K562 (cell line): ENCODE data around the gene TMEM19. TPM values are rescaled to one million over a fixed set of nuclear protein-coding genes. Genes with fewer than 3 reads are reported as not detected.

ENCODE experiments used
- ATF1 ChIP-seq, 2 experiments: fragments of 450-650 bp in 1 of 2; IDR thresholded peaks; 2 replicates each; pipeline ENCODE4 v1.6.1; 2016; ENCODE audit warnings: missing compliant biosample characterization in 1 of 2, missing genetic modification characterization in 1 of 2
- CAMTA2 ChIP-seq: fragments of 250-450 bp; sonication (Bioruptor Pico); conservative IDR thresholded peaks from 2 replicates; pipeline ENCODE4 v1.5.1; 2022
- CHAMP1 ChIP-seq: fragments of 450-650 bp; IDR thresholded peaks from 2 replicates; pipeline ENCODE4 v1.6.1; 2016; ENCODE audit warnings: mild to moderate bottlenecking
- DMBX1 ChIP-seq: fragments of 250-450 bp; sonication (Bioruptor Pico); IDR thresholded peaks from 2 replicates; pipeline ENCODE4 v1.8.0; 2022; ENCODE audit warnings: inconsistent platforms, mild to moderate bottlenecking, moderate library complexity, borderline replicate concordance
- GABPA ChIP-seq: fragments of 200-800 bp; sonication (Bioruptor generic); conservative IDR thresholded peaks from 2 replicates; pipeline ENCODE4 v1.6.1; 2016; ENCODE audit warnings: low read depth, missing genetic modification characterization, missing compliant biosample characterization
- GABPB2 ChIP-seq: fragments of 250-450 bp; sonication (Bioruptor Pico); conservative IDR thresholded peaks from 2 replicates; pipeline ENCODE4 v1.5.1; 2021; ENCODE audit warnings: mild to moderate bottlenecking
- JUND ChIP-seq, 2 experiments: IDR thresholded peaks; 2 replicates in 1 of 2; 3 replicates in 1 of 2; pipeline ENCODE4 v1.6.1; 2011; ENCODE audit warnings: borderline replicate concordance in 2 of 2, low read depth in 2 of 2, low read length in 2 of 2, improper control_type of control experiment in 1 of 2, missing biosample characterization in 1 of 2, missing genetic modification characterization in 1 of 2, missing genetic modification reagents in 1 of 2
- LARP7 ChIP-seq: fragments of 450-650 bp; IDR thresholded peaks from 2 replicates; pipeline ENCODE4 v1.6.1; 2016
- NFATC3 ChIP-seq: fragments of 450-650 bp; IDR thresholded peaks from 2 replicates; pipeline ENCODE4 v1.6.1; 2017; ENCODE audit warnings: mild to moderate bottlenecking
- PTTG1 ChIP-seq: fragments of 450-650 bp; IDR thresholded peaks from 2 replicates; pipeline ENCODE4 v1.6.1; 2016; ENCODE audit warnings: low read depth, mild to moderate bottlenecking, missing genetic modification characterization, missing compliant biosample characterization
- SIN3A ChIP-seq, 2 experiments: fragments of 150-350 bp in 1 of 2; IDR thresholded peaks; 2 replicates each; pipeline ENCODE4 v1.6.1; 2011 to 2016; ENCODE audit warnings: borderline replicate concordance in 2 of 2, low read depth in 2 of 2, low read length in 2 of 2, mild to moderate bottlenecking in 2 of 2, moderate library complexity in 2 of 2; ENCODE audit not compliant: control insufficient read depth in 1 of 2
- SPI1 ChIP-seq: IDR thresholded peaks from 2 replicates; pipeline ENCODE4 v1.6.1; 2011; ENCODE audit warnings: low read depth, low read length, control low read depth, borderline replicate concordance
- STAT5B ChIP-seq: fragments of 250-450 bp; sonication (Bioruptor Pico); IDR thresholded peaks from 2 replicates; pipeline ENCODE4 v1.8.0; 2021; ENCODE audit warnings: mild to moderate bottlenecking, inconsistent platforms
- THRAP3 ChIP-seq: fragments of 450-650 bp; IDR thresholded peaks from 2 replicates; pipeline ENCODE4 v1.6.1; 2016; ENCODE audit warnings: mild to moderate bottlenecking, inconsistent platforms, borderline replicate concordance
- ZNF197 ChIP-seq: fragments of 200-800 bp; sonication (Bioruptor generic); IDR thresholded peaks from 2 replicates; pipeline ENCODE4 v1.6.1; 2016; ENCODE audit warnings: low read depth, missing genetic modification characterization, missing compliant biosample characterization
- ZNF239 ChIP-seq: fragments of 250-450 bp; sonication (Bioruptor Pico); IDR thresholded peaks from 2 replicates; pipeline ENCODE4 v1.4.0; 2020; ENCODE audit warnings: mild to moderate bottlenecking
- ZNF655 ChIP-seq: fragments of 250-450 bp; sonication (Bioruptor Pico); IDR thresholded peaks from 2 replicates; pipeline ENCODE4 v1.5.0; 2021
- ZNF76 ChIP-seq: fragments of 250-450 bp; sonication (Bioruptor Pico); IDR thresholded peaks from 2 replicates; pipeline ENCODE4 v1.4.0; 2020; ENCODE audit warnings: mild to moderate bottlenecking, moderate library complexity, borderline replicate concordance
- polyA plus RNA-seq, 8 experiments: library from polyadenylated mRNA; depleted of rRNA in 4 of 8; stranded (reverse) in 5 of 8; unstranded in 3 of 8; fragments of >200 nt; fragmentation: Nextera tagmentation in 2 of 8; fragmentation: Illumina TruSeq in 1 of 8; extraction: Ambion mirVana in 2 of 8; extraction: Trizol in 1 of 8; gene quantifications; 2 replicates each; pipeline versions ENCODE4 v1.2.1 to v1.2.3, GENCODE V29; 2011 to 2014; ENCODE audit warnings: inconsistent platforms in 1 of 8, missing spikeins in 1 of 8
- total RNA-seq, 7 experiments: library from RNA; depleted of rRNA in 6 of 7; stranded (reverse); fragments of >200 nt in 6 of 7; fragmentation: Illumina TruSeq in 2 of 7; extraction: Trizol in 2 of 7; gene quantifications; 2 replicates each; pipeline versions ENCODE4 v1.2.1 to v1.2.3, GENCODE V29; 2011 to 2021; ENCODE audit warnings: low replicate concordance in 1 of 7
- TF ChIP-seq, protein P1 (sequence below): sonication (generic); formaldehyde crosslinking; IDR thresholded peaks from 2 replicates; pipeline ENCODE4 v1.8.1; 2023; ENCODE audit warnings: mild to moderate bottlenecking, missing genetic modification reagents
- TF ChIP-seq, protein P2 (sequence below): fragments of 450-650 bp; IDR thresholded peaks from 2 replicates; pipeline ENCODE4 v1.6.1; 2016; ENCODE audit warnings: missing biosample characterization, missing genetic modification characterization

TMEM19 gene
- total and polyA plus RNA-seq, 9 of the 15 experiments (the other 6 are each of a cell fraction or from before 2014, with no cell fraction given): 8.2 to 24.2 (median 17.2) TPM

- no peak for TF ChIP-seq ZNF655 (CRISPR knock-in tag)
- TF ChIP-seq SIN3A (IDR thresholded peaks at IDR 0.05; ENCODE audit: borderline replicate concordance in 2 of 2, control insufficient read depth in 1 of 2, low read depth in 2 of 2, low read length in 2 of 2): peak in 1 of 2 experiments; percentile 62; a peak in 2 of 4 replicates
- no peak for TF ChIP-seq PTTG1 (tag)
- peak; percentile 71 for TF ChIP-seq DMBX1
- TF ChIP-seq, protein P1, sequence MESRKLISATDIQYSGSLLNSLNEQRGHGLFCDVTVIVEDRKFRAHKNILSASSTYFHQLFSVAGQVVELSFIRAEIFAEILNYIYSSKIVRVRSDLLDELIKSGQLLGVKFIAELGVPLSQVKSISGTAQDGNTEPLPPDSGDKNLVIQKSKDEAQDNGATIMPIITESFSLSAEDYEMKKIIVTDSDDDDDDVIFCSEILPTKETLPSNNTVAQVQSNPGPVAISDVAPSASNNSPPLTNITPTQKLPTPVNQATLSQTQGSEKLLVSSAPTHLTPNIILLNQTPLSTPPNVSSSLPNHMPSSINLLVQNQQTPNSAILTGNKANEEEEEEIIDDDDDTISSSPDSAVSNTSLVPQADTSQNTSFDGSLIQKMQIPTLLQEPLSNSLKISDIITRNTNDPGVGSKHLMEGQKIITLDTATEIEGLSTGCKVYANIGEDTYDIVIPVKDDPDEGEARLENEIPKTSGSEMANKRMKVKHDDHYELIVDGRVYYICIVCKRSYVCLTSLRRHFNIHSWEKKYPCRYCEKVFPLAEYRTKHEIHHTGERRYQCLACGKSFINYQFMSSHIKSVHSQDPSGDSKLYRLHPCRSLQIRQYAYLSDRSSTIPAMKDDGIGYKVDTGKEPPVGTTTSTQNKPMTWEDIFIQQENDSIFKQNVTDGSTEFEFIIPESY: no peak
- 0 out of 2 replicates have a peak, but pooled peaks have one; percentile 36 for TF ChIP-seq LARP7
- TF ChIP-seq THRAP3: 0 out of 2 replicates have a peak, but pooled peaks have one; percentile 18
- TF ChIP-seq JUND (IDR thresholded peaks at IDR 0.05; ENCODE audit: borderline replicate concordance, low read depth, low read length): peak; percentile 48
- TF ChIP-seq JUND (tag; IDR thresholded peaks at IDR 0.05; ENCODE audit: borderline replicate concordance, low read depth, low read length): no peak; the same call in 1 of the 3 replicates
- peak; percentile 90 for TF ChIP-seq SPI1
- TF ChIP-seq GABPB2 (CRISPR knock-in tag): no peak
- no peak for TF ChIP-seq ZNF76 (CRISPR knock-in tag)
- TF ChIP-seq, protein P2, sequence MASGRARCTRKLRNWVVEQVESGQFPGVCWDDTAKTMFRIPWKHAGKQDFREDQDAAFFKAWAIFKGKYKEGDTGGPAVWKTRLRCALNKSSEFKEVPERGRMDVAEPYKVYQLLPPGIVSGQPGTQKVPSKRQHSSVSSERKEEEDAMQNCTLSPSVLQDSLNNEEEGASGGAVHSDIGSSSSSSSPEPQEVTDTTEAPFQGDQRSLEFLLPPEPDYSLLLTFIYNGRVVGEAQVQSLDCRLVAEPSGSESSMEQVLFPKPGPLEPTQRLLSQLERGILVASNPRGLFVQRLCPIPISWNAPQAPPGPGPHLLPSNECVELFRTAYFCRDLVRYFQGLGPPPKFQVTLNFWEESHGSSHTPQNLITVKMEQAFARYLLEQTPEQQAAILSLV (tag): 0 out of 2 replicates have a peak, but pooled peaks have one; percentile 11
- TF ChIP-seq CHAMP1: 0 out of 2 replicates have a peak, but pooled peaks have one; percentile 23
- TF ChIP-seq STAT5B: no peak
- no peak for TF ChIP-seq NFATC3
- 0 out of 2 replicates have a peak, but pooled peaks have one; percentile 32 for TF ChIP-seq CAMTA2 (CRISPR knock-in tag)
- peak; percentile 97 for TF ChIP-seq GABPA (tag)
- TF ChIP-seq ZNF239 (CRISPR knock-in tag): no peak
- no peak; the same call in 1 of the 2 replicates for TF ChIP-seq ATF1 (CRISPR knock-in tag; IDR thresholded peaks at IDR 0.05)
- peak; percentile 94 for TF ChIP-seq ATF1 (tag; IDR thresholded peaks at IDR 0.05)
- peak; percentile 90 for TF ChIP-seq ZNF197
Measured at GRCh38 chr12:71663561-71664410, 22.1 kb upstream of the TMEM19 start, which contains the start of the genes THAP2 and ZFC3H1 (continued).
